CD1c-positive myeloid dendritic cell (primary cell): ENCODE measurements around the gene SPSB4.

Experiments used
- DNase-seq: peaks from one replicate; pipeline ENCODE4 v3.0.0-alpha.2; 2016; ENCODE audit errors: extremely low spot score

Gene SPSB4

GRCh38 chr3:141076036-141076773 lies 25.1 kb downstream of the SPSB4 start:
- DNase-seq, result peak; percentile 45

- peak; percentile 90 for DNase-seq
Observed at GRCh38 chr3:141076797-141077571, 25.8 kb downstream of the SPSB4 start.

- DNase-seq, result no peak
Observed at GRCh38 chr3:141077631-141078030, 26.5 kb downstream of the SPSB4 start.

- no peak for DNase-seq
Observed at GRCh38 chr3:141078200-141078599, 27.1 kb downstream of the SPSB4 start.

- peak; percentile 3 for DNase-seq
Observed at GRCh38 chr3:141080431-141080830, 29.3 kb downstream of the SPSB4 start.

GRCh38 chr3:141081141-141081795 lies 30.1 kb downstream of the SPSB4 start:
- no peak for DNase-seq

GRCh38 chr3:141082064-141082463 lies 30.9 kb downstream of the SPSB4 start:
- DNase-seq, result no peak

GRCh38 chr3:141083226-141083625 lies 32.1 kb downstream of the SPSB4 start:
- no peak for DNase-seq

- no peak for DNase-seq
Observed at GRCh38 chr3:141083836-141084649, 32.9 kb downstream of the SPSB4 start.

GRCh38 chr3:141085343-141086070 lies 34.4 kb downstream of the SPSB4 start:
- no peak for DNase-seq

- DNase-seq, result no peak
Observed at GRCh38 chr3:141086188-141086587, 35.0 kb downstream of the SPSB4 start.

GRCh38 chr3:141087076-141087777 lies 36.1 kb downstream of the SPSB4 start:
- no peak for DNase-seq

GRCh38 chr3:141087778-141088130 lies 36.6 kb downstream of the SPSB4 start:
- no peak for DNase-seq

GRCh38 chr3:141089339-141090152 lies 38.4 kb downstream of the SPSB4 start:
- DNase-seq, result no peak

- no peak for DNase-seq
Observed at GRCh38 chr3:141091426-141091825, 40.3 kb downstream of the SPSB4 start.

- DNase-seq, result no peak
Observed at GRCh38 chr3:141092663-141093062, 41.5 kb downstream of the SPSB4 start.

GRCh38 chr3:141093397-141093796 lies 42.2 kb downstream of the SPSB4 start:
- no peak for DNase-seq

GRCh38 chr3:141093971-141094684 lies 43.0 kb downstream of the SPSB4 start:
- DNase-seq, result no peak
